ENCODE data around the gene MLIP. TPM values are rescaled to one million over a fixed set of nuclear protein-coding genes. Genes with fewer than 3 reads are reported as not detected.

The MLIP gene
- total RNA-seq, 4 donors from 2014 or later, result 182 to 383 (median 296) TPM

DNA sequence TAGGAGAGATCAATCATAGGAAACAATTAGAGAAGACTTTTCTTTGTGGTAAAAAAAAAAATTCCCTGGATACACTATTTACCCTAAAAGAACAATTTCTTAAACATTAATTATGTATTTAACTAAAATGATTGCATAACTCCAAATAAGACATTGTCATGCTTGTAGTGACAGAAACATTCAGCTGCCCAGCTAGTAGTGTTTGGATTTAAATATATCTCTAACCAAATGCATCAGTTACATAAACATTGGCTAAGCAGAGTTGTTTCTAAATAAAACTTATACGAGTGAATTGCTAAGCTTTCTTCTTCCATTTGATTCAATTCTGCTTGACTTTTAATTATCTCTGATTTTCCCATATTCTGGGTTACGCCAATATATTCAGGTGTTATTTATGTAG, 23.7 kb downstream of the MLIP start:
- Histone ChIP-seq H3K9me3 (no peaks in the 10 kb centered on the region), H3K27ac (no peak overlapping the region), H3K36me3 (no peaks in the 10 kb centered on the region), H3K4me1 (peaks cover 0 to 4% (median 0%) of the 10 kb centered on the region in 4 donors), H3K4me3 (no peak overlapping the region), H3K27me3 (no peaks in the 10 kb centered on the region)
- no peak for DNase-seq (ENCODE audit: low spot score in 2 of 2)
- 77 to 78% methylated on average over 2 of the region's 2 CpGs for whole genome bisulfite sequencing, 2 donors
- TF ChIP-seq, protein P1, sequence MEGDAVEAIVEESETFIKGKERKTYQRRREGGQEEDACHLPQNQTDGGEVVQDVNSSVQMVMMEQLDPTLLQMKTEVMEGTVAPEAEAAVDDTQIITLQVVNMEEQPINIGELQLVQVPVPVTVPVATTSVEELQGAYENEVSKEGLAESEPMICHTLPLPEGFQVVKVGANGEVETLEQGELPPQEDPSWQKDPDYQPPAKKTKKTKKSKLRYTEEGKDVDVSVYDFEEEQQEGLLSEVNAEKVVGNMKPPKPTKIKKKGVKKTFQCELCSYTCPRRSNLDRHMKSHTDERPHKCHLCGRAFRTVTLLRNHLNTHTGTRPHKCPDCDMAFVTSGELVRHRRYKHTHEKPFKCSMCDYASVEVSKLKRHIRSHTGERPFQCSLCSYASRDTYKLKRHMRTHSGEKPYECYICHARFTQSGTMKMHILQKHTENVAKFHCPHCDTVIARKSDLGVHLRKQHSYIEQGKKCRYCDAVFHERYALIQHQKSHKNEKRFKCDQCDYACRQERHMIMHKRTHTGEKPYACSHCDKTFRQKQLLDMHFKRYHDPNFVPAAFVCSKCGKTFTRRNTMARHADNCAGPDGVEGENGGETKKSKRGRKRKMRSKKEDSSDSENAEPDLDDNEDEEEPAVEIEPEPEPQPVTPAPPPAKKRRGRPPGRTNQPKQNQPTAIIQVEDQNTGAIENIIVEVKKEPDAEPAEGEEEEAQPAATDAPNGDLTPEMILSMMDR (IDR thresholded peaks at IDR 0.05), result no peak
- no peak for TF ChIP-seq EP300 (IDR thresholded peaks at IDR 0.05)
- TF ChIP-seq POLR2A (IDR thresholded peaks at IDR 0.05), result no peak

DNA sequence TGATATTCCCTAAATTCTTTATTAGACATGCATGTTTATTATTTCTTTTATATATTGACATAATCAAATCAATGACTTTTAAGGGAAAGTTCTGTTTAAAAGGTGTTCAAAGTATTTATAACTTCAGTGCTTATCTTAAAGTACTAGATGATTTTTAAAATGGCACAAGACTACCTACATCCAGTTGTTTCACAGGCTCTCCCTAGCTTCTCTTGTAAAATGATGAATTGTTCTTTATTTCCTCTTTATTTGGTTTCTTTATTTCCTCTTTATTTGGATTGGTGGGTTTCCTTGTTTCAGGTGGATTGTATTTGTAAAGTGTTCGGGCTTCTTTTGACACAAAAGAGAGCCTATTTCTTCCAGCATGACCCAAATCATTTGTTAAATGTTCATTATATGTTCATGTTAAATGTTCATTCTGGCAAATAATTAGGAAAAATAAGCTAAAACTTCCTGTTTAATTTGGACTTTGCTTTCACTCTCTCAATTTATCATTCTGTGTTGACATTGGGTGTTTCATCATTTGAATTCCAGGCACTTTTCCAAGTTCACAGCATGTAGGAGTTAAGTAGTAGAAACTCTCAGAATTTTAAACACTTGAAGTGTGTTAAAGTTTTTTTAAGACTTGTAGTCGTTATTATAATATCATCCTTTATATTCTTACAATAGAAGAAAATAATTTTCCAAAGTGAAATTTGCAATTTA, 24.6 kb downstream of the MLIP start:
- Histone ChIP-seq H3K9me3 (no peaks in the 10 kb centered on the region), H3K4me3 (no peak overlapping the region), H3K27me3 (no peaks in the 10 kb centered on the region), H3K27ac (no peak overlapping the region), H3K4me1 (peaks cover 0 to 4% (median 0%) of the 10 kb centered on the region in 4 donors), H3K36me3 (no peaks in the 10 kb centered on the region)
- DNase-seq (ENCODE audit: low spot score in 2 of 2), result no peak
- TF ChIP-seq EP300 (IDR thresholded peaks at IDR 0.05) (no peak), POLR2A (IDR thresholded peaks at IDR 0.05) (no peak)
- TF ChIP-seq, protein P1 (IDR thresholded peaks at IDR 0.05), result no peak
- WGBS, 2 donors, result 34 to 41% methylated on average over 2 of the region's 2 CpGs

DNA sequence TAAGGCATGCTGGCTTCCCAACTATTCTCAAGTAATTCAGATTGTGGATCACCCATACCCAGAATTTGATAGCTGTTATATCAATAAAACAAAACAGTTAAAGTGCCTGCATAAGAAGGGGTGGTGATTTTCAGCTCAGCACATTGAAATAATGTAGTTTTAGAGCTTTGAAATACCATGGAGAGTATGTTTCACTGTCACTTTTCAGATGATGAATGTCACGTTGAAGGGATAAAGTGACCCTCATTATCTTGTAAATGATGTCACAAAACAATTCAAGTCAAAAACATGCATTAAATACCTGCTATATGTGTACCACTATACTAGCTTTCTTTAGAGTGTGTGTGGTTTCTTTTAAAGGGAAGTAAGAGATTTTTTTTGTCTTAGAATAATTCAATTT, 27.6 kb downstream of the MLIP start:
- WGBS, 2 donors, result 78 to 79% methylated on average over 1 of the region's 1 CpG
- H3K4me3 ChIP-seq, result no peak overlapping the region
- H3K27me3 ChIP-seq, result no peaks in the 10 kb centered on the region
- TF ChIP-seq POLR2A (IDR thresholded peaks at IDR 0.05) (no peak), EP300 (IDR thresholded peaks at IDR 0.05) (no peak)
- TF ChIP-seq, protein P1 (IDR thresholded peaks at IDR 0.05), result no peak
- no peak for DNase-seq (ENCODE audit: low spot score in 2 of 2)
- H3K4me1 ChIP-seq, result peaks cover 0 to 4% (median 0%) of the 10 kb centered on the region in 4 donors
- H3K36me3 ChIP-seq, result no peaks in the 10 kb centered on the region
- H3K9me3 ChIP-seq, result no peaks in the 10 kb centered on the region
- no peak overlapping the region for H3K27ac ChIP-seq

DNA sequence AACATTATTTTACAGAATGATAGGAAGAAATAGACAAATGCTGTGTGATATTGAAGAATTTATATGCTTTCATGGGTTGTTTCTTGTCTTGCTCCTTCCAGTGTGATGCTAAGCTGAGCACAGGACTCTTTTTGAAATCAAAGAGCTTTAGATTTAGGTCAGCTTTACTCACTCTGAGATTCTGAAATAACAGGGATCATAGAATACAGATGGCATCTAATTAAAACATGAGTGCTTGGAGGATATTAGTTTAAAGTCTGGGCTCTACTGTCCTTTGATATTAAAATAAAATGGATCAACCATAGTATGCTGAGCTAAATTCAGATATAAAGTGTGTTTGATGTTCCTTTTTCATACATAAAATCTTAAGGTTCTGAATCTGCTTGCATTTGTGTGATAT, 29.6 kb downstream of the MLIP start:
- Histone ChIP-seq H3K4me3 (no peak overlapping the region), H3K36me3 (no peaks in the 10 kb centered on the region), H3K4me1 (peaks cover 0 to 4% (median 0%) of the 10 kb centered on the region in 4 donors), H3K27ac (no peak overlapping the region), H3K9me3 (no peaks in the 10 kb centered on the region), H3K27me3 (no peaks in the 10 kb centered on the region)
- TF ChIP-seq EP300 (IDR thresholded peaks at IDR 0.05) (no peak), POLR2A (IDR thresholded peaks at IDR 0.05) (no peak)
- TF ChIP-seq, protein P1 (IDR thresholded peaks at IDR 0.05), result no peak
- no peak for DNase-seq (ENCODE audit: low spot score in 2 of 2)

DNA sequence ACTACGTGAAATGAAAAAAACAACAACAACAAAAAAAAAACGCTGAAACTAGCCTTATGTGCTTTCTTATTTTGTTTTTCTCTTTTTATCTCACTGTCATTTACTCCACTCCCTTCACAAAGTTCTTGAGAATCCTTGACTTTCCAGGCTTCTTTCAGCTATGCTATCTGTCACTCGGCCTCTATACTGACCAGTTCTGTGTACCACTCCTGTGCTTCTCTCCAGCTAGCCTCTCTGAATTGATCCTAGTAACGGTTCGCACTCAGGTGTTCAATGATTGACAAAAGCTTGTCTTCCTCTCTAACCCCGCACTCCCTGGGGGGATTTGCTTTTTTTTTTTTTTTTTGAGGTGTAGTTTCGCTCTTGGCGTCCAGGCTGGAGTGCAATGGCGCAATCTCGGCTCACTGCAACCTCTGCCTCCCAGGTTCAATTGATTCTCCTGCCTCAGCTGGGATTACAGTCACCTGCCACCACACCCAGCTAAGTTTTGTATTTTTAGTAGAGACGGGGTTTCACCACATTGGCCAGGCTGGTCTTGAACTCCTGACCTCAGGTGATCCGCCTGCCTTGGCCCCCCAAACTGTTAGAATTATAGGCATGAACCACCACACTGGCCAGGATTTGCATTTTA, 31.8 kb downstream of the MLIP start:
- no peak for DNase-seq (ENCODE audit: low spot score in 2 of 2)
- Histone ChIP-seq H3K27me3 (no peaks in the 10 kb centered on the region), H3K9me3 (no peaks in the 10 kb centered on the region), H3K36me3 (no peaks in the 10 kb centered on the region), H3K4me3 (no peak overlapping the region), H3K4me1 (no peaks in the 10 kb centered on the region), H3K27ac (no peak overlapping the region)
- 92 to 96% methylated on average over 12 of the region's 12 CpGs for WGBS, 2 donors
- TF ChIP-seq, protein P1 (IDR thresholded peaks at IDR 0.05), result no peak
- TF ChIP-seq EP300 (IDR thresholded peaks at IDR 0.05), result no peak
- TF ChIP-seq POLR2A (IDR thresholded peaks at IDR 0.05), result no peak
